HG03135 (cell line): ENCODE results near the gene ECHS1.
A peak's percentile ranks its signal among the peaks of the same experiment; 100 is the strongest.

Experiments used
- ATAC-seq: cut with Tn5 transposase; IDR thresholded peaks from one replicate; pipeline ENCODE4 v1.9.1; 2021; ENCODE audit warnings: mild to moderate bottlenecking, moderate library complexity; ENCODE audit not compliant: unreplicated experiment

ECHS1 gene

GRCh38 chr10:133344236-133344635, 28.9 kb downstream of the ECHS1 start:
- ATAC-seq: no peak

- ATAC-seq: no peak
Measured at GRCh38 chr10:133343558-133343957, 29.6 kb downstream of the ECHS1 start.

- no peak for ATAC-seq
Measured at GRCh38 chr10:133342942-133343341, 30.2 kb downstream of the ECHS1 start.

GRCh38 chr10:133341983-133342382, 31.2 kb downstream of the ECHS1 start:
- ATAC-seq: no peak

- no peak for ATAC-seq
Measured at GRCh38 chr10:133339708-133340380, 33.3 kb downstream of the ECHS1 start.

GRCh38 chr10:133338080-133339071, 34.8 kb downstream of the ECHS1 start:
- no peak for ATAC-seq

GRCh38 chr10:133337370-133337725, 35.8 kb downstream of the ECHS1 start:
- ATAC-seq: no peak

- no peak for ATAC-seq
Measured at GRCh38 chr10:133336577-133337369, 36.4 kb downstream of the ECHS1 start, which contains the start of gene CALY. Gene CALY (minus strand): TSS chr10:133336896. CDS start chr10:133328989, 7,907 bp downstream.

GRCh38 chr10:133336118-133336576, 37.0 kb downstream of the ECHS1 start:
- no peak for ATAC-seq

- no peak for ATAC-seq
Measured at GRCh38 chr10:133335246-133336117, 37.7 kb downstream of the ECHS1 start.

GRCh38 chr10:133334503-133335245, 38.5 kb downstream of the ECHS1 start:
- ATAC-seq: no peak

GRCh38 chr10:133332936-133333699, 40.0 kb downstream of the ECHS1 start:
- ATAC-seq: no peak

- peak; percentile 67 for ATAC-seq
Measured at GRCh38 chr10:133329491-133330202, 43.5 kb downstream of the ECHS1 start.

- ATAC-seq: no peak
Measured at GRCh38 chr10:133328358-133329343, 44.5 kb downstream of the ECHS1 start.

- no peak for ATAC-seq
Measured at GRCh38 chr10:133327651-133328357, 45.4 kb downstream of the ECHS1 start.
